GM23248 (cell line): ENCODE results near the gene IQGAP3.

ENCODE experiments used
- EZH2 ChIP-seq: fragments of 200-600 bp; sonication (generic); IDR thresholded peaks from 2 replicates; pipeline ENCODE4 v1.6.1; 2018; ENCODE audit warnings: antibody characterized with exemption, mild to moderate bottlenecking; ENCODE audit not compliant: insufficient read depth, poor library complexity, severe bottlenecking
- EZH2phosphoT487 ChIP-seq: fragments of 200-600 bp; sonication (generic); IDR thresholded peaks from 2 replicates; pipeline ENCODE4 v1.6.1; 2018; ENCODE audit warnings: antibody characterized with exemption, moderate library complexity, mild to moderate bottlenecking, low read depth; ENCODE audit not compliant: insufficient read depth

- TF ChIP-seq EZH2 (no peak), EZH2phosphoT487 (no peak)
Observed at GRCh38 chr1:156600733-156601121, 28.4 kb upstream of the IQGAP3 start.
